ENCODE measurements around the gene MRTFA.

DNA sequence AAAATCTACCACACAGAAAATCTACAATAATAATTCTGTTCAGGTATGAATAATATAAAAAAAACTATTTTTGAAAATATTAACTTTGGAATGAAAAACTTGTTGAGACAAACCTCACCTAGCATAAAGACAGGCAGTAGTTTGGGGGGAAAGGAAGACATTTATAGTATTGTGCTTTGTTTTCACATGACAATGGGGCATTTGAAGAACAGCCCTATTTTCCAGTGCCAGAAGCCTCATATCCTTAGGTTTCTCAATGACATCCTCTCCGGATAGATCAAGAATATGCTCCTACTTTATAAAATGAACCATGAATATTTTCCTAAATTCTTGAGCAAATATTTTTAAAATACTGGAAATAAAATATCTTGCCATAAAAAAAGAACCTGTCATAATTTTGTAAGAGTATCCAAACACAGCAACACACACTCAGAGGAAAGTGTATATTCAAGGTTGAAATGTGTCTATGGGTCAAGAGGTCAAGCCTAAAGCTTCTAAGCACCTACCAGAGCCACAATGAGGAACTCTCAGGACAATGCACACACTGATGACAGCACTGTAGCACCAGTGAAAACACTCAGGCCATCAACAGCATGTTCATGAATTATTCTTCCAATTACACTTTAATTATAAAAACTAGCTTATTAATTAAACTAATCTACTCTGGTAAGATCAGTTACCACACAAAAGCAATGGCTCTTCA lies 68.7 kb downstream of the MRTFA start:
- TF ChIP-seq, protein P1, sequence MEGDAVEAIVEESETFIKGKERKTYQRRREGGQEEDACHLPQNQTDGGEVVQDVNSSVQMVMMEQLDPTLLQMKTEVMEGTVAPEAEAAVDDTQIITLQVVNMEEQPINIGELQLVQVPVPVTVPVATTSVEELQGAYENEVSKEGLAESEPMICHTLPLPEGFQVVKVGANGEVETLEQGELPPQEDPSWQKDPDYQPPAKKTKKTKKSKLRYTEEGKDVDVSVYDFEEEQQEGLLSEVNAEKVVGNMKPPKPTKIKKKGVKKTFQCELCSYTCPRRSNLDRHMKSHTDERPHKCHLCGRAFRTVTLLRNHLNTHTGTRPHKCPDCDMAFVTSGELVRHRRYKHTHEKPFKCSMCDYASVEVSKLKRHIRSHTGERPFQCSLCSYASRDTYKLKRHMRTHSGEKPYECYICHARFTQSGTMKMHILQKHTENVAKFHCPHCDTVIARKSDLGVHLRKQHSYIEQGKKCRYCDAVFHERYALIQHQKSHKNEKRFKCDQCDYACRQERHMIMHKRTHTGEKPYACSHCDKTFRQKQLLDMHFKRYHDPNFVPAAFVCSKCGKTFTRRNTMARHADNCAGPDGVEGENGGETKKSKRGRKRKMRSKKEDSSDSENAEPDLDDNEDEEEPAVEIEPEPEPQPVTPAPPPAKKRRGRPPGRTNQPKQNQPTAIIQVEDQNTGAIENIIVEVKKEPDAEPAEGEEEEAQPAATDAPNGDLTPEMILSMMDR (IDR thresholded peaks at IDR 0.05), result no peak
- no peak for TF ChIP-seq POLR2A (IDR thresholded peaks at IDR 0.05)

Data from thyroid gland (tissue), 4 donors.